SW 1271 (cell line): ENCODE measurements around the gene ALDH3A2.

Experiments
- DNase-seq, 2 experiments: peaks; one replicate each; lab custom pipeline; 2025; lab: John Stamatoyannopoulos, UW

The ALDH3A2 gene

GRCh38 chr17:19648475-19649273 lies at the start of gene ALDH3A2:
ALDH3A2 (plus strand) TSS chr17:19648751; CDS start chr17:19648972, 221 bp downstream.
- peak; percentile 98 for DNase-seq

- DNase-seq: no peak
These were observed 38.2 kb upstream of the ALDH3A2 start for GRCh38 chr17:19610311-19610710.

- no peak for DNase-seq
These were observed 37.7 kb upstream of the ALDH3A2 start for GRCh38 chr17:19610879-19611278.

- DNase-seq: no peak
These were observed 34.6 kb upstream of the ALDH3A2 start for GRCh38 chr17:19613979-19614378.

- no peak for DNase-seq
These were observed 33.7 kb upstream of the ALDH3A2 start for GRCh38 chr17:19614900-19615299.

GRCh38 chr17:19618015-19618414 lies 30.5 kb upstream of the ALDH3A2 start:
- no peak for DNase-seq

GRCh38 chr17:19619705-19620325 lies 28.7 kb upstream of the ALDH3A2 start:
- DNase-seq: no peak

- no peak for DNase-seq
These were observed 26.9 kb upstream of the ALDH3A2 start for GRCh38 chr17:19621697-19622096.

GRCh38 chr17:19626079-19626478 lies 22.5 kb upstream of the ALDH3A2 start:
- no peak for DNase-seq

GRCh38 chr17:19629449-19629848 lies 19.1 kb upstream of the ALDH3A2 start:
- DNase-seq: no peak

- DNase-seq: no peak
These were observed 18.5 kb upstream of the ALDH3A2 start for GRCh38 chr17:19630035-19630434.

GRCh38 chr17:19630661-19631060 lies 17.9 kb upstream of the ALDH3A2 start:
- no peak for DNase-seq

- DNase-seq: no peak
These were observed 16.6 kb upstream of the ALDH3A2 start for GRCh38 chr17:19631905-19632304.

GRCh38 chr17:19641687-19642372 lies 6.7 kb upstream of the ALDH3A2 start:
- no peak for DNase-seq

GRCh38 chr17:19642373-19642893 lies 6.1 kb upstream of the ALDH3A2 start:
- DNase-seq: no peak

GRCh38 chr17:19644493-19645210 lies 3.9 kb upstream of the ALDH3A2 start:
- no peak for DNase-seq

- DNase-seq: peak in 1 of 2 experiments; percentile 37
These were observed 2.8 kb upstream of the ALDH3A2 start for GRCh38 chr17:19645734-19646201.

- peak; percentile 46 to 88 for DNase-seq
These were observed 1.5 kb upstream of the ALDH3A2 start for GRCh38 chr17:19646788-19647696.

GRCh38 chr17:19647697-19648474 lies 665 bp upstream of the ALDH3A2 start:
- peak; percentile 83 to 93 for DNase-seq

- DNase-seq: no peak
These were observed 657 bp downstream of the ALDH3A2 start for GRCh38 chr17:19649274-19649541.
